WTC11 (cell line): ENCODE results near the gene SLC25A21. TPM values are rescaled to one million over a fixed set of nuclear protein-coding genes. Genes with fewer than 3 reads are reported as not detected.

Experiments used
- ATAC-seq: fragments of 200-7000 bp; cut with Tn5 transposase; 2 replicates; pipeline ENCODE4 v1.10.0; 2021; ENCODE audit warnings: mild to moderate bottlenecking, moderate library complexity
- CTCF ChIA-PET: fragments of 300-600 bp; sonication (Branson Sonifier 250); formaldehyde crosslinking; loops from one replicate; lab custom pipeline; 2021; ENCODE audit warnings: antibody characterized with exemption; lab: Charles Lee
- POLR2A ChIA-PET: fragments of 350-600 bp; sonication (Branson Sonifier 250); formaldehyde crosslinking; loops from one replicate; lab custom pipeline; 2021; ENCODE audit warnings: antibody characterized with exemption; lab: Charles Lee
- DNase-seq: peaks from one replicate; pipeline ENCODE4 v3.0.0; 2021; ENCODE audit warnings: low spot score
- H3K27ac Mint-ChIP-seq: 2 replicates; pipeline ENCODE4 v1.8.0; 2021; ENCODE audit warnings: mixed read lengths
- H3K27me3 Mint-ChIP-seq: 2 replicates; pipeline ENCODE4 v1.8.0; 2021; ENCODE audit warnings: low read depth, mild to moderate bottlenecking, moderate library complexity, mixed read lengths
- H3K36me3 Mint-ChIP-seq: 2 replicates; pipeline ENCODE4 v1.8.0; 2021; ENCODE audit warnings: mixed read lengths
- H3K4me1 Mint-ChIP-seq: 2 replicates; pipeline ENCODE4 v1.8.0; 2022; ENCODE audit warnings: mixed read lengths
- H3K4me3 Mint-ChIP-seq: 2 replicates; pipeline ENCODE4 v1.8.0; 2021; ENCODE audit warnings: mild to moderate bottlenecking, moderate library complexity, mixed read lengths
- H3K9me3 Mint-ChIP-seq: 2 replicates; pipeline ENCODE4 v1.8.0; 2021; ENCODE audit warnings: mixed read lengths
- ETV6 ChIP-seq: sonication (generic); formaldehyde crosslinking; IDR thresholded peaks from 2 replicates; pipeline ENCODE4 v1.8.1; 2022; ENCODE audit warnings: mild to moderate bottlenecking, missing genetic modification reagents
- SMAD4 ChIP-seq: sonication (generic); formaldehyde crosslinking; IDR thresholded peaks from 2 replicates; pipeline ENCODE4 v1.8.0; 2022; ENCODE audit warnings: mild to moderate bottlenecking, missing genetic modification reagents
- total RNA-seq: library from RNA; stranded (reverse); gene quantifications from 3 replicates; pipeline ENCODE4 v1.2.3, GENCODE V29; 2021
- TF ChIP-seq, protein P1 (sequence below): sonication (generic); formaldehyde crosslinking; IDR thresholded peaks from 2 replicates; pipeline ENCODE4 v1.8.0; 2023; ENCODE audit warnings: missing genetic modification reagents, mild to moderate bottlenecking, borderline replicate concordance
- TF ChIP-seq, protein P2 (sequence below): sonication (generic); formaldehyde crosslinking; IDR thresholded peaks from 2 replicates; pipeline ENCODE4 v1.8.0; 2022; ENCODE audit warnings: mild to moderate bottlenecking, missing genetic modification reagents
- TF ChIP-seq, protein P3 (sequence below): sonication (generic); formaldehyde crosslinking; IDR thresholded peaks from 2 replicates; pipeline ENCODE4 v1.8.1; 2023; ENCODE audit warnings: mild to moderate bottlenecking, moderate library complexity, missing genetic modification reagents
- TF ChIP-seq, protein P4 (sequence below): sonication (generic); formaldehyde crosslinking; IDR thresholded peaks from 2 replicates; pipeline ENCODE4 v1.8.0; 2022; ENCODE audit warnings: mild to moderate bottlenecking, missing genetic modification reagents
- TF ChIP-seq, protein P5 (sequence below): sonication (generic); formaldehyde crosslinking; IDR thresholded peaks from 2 replicates; pipeline ENCODE4 v1.8.0; 2022; ENCODE audit warnings: missing genetic modification reagents
- TF ChIP-seq, protein P6 (sequence below): fragments of 200-600 bp; IDR thresholded peaks from 2 replicates; pipeline ENCODE4 v1.8.0; 2022; ENCODE audit warnings: antibody characterized with exemption
- TF ChIP-seq, protein P7 (sequence below): sonication (generic); formaldehyde crosslinking; IDR thresholded peaks from 2 replicates; pipeline ENCODE4 v1.8.0; 2022; ENCODE audit warnings: mild to moderate bottlenecking, missing genetic modification reagents
- TF ChIP-seq, protein P8 (sequence below): sonication (generic); formaldehyde crosslinking; IDR thresholded peaks from 2 replicates; pipeline ENCODE4 v1.8.1; 2023; ENCODE audit warnings: mild to moderate bottlenecking, missing genetic modification reagents

SLC25A21 gene
- total RNA-seq, 1 experiment from 2014 or later = 8.2 TPM

DNA sequence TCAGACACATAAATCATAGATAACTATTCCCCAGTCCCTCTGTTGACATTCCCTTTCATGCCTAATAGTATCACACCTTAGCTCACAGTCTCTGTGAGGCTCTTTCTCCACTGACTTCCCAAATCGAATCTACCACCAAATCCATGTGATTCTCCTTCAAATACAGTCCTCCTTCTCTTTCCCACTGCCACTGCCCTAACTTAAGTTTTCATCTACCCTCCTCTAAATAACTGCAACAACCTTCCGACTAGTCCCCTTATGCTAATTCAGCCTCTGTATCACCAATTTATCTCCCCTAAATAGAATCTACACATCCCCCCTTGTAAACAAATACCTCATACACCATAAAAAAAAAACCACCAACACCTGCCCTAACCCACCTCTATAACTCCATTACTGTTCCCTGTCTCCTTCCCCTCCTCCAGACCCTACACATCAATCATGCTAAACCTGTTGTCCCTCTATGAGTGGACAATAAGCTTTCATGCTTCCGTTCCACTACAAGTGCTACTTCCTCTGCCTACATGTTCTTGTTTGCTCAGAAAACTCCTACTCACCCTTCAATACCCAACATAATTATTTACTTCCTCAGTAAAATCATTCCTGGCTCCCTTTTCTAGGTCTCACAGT is 39.0 kb downstream of the SLC25A21 start (continued):
- TF ChIP-seq, protein P1, sequence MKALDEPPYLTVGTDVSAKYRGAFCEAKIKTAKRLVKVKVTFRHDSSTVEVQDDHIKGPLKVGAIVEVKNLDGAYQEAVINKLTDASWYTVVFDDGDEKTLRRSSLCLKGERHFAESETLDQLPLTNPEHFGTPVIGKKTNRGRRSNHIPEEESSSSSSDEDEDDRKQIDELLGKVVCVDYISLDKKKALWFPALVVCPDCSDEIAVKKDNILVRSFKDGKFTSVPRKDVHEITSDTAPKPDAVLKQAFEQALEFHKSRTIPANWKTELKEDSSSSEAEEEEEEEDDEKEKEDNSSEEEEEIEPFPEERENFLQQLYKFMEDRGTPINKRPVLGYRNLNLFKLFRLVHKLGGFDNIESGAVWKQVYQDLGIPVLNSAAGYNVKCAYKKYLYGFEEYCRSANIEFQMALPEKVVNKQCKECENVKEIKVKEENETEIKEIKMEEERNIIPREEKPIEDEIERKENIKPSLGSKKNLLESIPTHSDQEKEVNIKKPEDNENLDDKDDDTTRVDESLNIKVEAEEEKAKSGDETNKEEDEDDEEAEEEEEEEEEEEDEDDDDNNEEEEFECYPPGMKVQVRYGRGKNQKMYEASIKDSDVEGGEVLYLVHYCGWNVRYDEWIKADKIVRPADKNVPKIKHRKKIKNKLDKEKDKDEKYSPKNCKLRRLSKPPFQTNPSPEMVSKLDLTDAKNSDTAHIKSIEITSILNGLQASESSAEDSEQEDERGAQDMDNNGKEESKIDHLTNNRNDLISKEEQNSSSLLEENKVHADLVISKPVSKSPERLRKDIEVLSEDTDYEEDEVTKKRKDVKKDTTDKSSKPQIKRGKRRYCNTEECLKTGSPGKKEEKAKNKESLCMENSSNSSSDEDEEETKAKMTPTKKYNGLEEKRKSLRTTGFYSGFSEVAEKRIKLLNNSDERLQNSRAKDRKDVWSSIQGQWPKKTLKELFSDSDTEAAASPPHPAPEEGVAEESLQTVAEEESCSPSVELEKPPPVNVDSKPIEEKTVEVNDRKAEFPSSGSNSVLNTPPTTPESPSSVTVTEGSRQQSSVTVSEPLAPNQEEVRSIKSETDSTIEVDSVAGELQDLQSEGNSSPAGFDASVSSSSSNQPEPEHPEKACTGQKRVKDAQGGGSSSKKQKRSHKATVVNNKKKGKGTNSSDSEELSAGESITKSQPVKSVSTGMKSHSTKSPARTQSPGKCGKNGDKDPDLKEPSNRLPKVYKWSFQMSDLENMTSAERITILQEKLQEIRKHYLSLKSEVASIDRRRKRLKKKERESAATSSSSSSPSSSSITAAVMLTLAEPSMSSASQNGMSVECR (CRISPR knock-in tag) = no peak

DNA sequence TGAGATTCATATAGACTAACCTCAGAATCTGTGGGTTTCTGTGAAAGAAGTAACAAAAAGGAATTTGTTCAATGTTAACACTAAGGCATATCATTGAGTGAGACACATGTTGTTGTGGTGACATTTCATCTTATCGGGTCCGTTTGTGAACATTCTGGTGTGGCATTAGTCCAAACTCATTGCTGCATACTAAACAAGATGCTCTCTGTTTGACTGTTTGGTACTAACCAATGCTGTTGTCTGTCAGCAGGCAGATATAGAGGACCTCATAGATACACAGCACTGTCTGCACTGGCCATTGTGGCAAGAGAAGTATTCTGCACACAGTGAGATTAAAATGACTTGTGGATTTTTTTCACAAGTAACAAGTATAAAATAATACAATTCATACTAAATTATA is 41.2 kb downstream of the SLC25A21 start:
- H3K9me3 Mint-ChIP-seq = no peaks in the 10 kb centered on the region
- no peak for ATAC-seq
- no peaks in the 10 kb centered on the region for H3K27me3 Mint-ChIP-seq
- POLR2A ChIA-PET = no interaction called here
- no peak overlapping the region for H3K27ac Mint-ChIP-seq
- TF ChIP-seq, protein P2, sequence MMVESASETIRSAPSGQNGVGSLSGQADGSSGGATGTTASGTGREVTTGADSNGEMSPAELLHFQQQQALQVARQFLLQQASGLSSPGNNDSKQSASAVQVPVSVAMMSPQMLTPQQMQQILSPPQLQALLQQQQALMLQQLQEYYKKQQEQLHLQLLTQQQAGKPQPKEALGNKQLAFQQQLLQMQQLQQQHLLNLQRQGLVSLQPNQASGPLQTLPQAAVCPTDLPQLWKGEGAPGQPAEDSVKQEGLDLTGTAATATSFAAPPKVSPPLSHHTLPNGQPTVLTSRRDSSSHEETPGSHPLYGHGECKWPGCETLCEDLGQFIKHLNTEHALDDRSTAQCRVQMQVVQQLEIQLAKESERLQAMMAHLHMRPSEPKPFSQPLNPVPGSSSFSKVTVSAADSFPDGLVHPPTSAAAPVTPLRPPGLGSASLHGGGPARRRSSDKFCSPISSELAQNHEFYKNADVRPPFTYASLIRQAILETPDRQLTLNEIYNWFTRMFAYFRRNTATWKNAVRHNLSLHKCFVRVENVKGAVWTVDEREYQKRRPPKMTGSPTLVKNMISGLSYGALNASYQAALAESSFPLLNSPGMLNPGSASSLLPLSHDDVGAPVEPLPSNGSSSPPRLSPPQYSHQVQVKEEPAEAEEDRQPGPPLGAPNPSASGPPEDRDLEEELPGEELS (CRISPR knock-in tag) = no peak
- TF ChIP-seq, protein P3, sequence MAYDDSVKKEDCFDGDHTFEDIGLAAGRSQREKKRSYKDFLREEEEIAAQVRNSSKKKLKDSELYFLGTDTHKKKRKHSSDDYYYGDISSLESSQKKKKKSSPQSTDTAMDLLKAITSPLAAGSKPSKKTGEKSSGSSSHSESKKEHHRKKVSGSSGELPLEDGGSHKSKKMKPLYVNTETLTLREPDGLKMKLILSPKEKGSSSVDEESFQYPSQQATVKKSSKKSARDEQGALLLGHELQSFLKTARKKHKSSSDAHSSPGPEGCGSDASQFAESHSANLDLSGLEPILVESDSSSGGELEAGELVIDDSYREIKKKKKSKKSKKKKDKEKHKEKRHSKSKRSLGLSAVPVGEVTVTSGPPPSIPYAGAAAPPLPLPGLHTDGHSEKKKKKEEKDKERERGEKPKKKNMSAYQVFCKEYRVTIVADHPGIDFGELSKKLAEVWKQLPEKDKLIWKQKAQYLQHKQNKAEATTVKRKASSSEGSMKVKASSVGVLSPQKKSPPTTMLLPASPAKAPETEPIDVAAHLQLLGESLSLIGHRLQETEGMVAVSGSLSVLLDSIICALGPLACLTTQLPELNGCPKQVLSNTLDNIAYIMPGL (CRISPR knock-in tag) = no peak
- TF ChIP-seq, all 79 proteins: peak for 0
- CTCF ChIA-PET = no interaction called here
- Mint-ChIP-seq H3K4me1 (no peaks in the 10 kb centered on the region), H3K4me3 (no peak overlapping the region), H3K36me3 (no peaks in the 10 kb centered on the region)
- no peak for DNase-seq

DNA sequence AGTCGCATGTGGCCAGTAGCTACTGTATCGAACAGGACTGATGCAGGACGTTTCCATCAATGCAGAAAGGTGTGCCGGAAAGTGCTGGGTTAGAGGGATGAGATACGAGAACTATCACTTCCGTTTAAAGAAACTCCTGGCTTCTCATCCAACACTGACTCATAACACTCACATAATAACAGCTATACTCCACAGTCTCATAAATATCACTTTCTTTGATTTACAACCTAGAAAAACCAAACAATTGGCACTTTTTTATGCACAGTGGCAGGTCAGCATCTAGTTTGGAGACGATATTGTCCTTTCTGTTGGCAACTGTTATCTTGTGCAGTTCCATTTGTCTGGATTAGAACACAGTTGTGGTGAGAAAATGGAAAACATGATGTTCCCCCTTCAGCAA is 43.4 kb downstream of the SLC25A21 start:
- ATAC-seq (no peak), DNase-seq (no peak)
- no peaks in the 10 kb centered on the region for H3K9me3 Mint-ChIP-seq
- H3K27ac Mint-ChIP-seq = no peak overlapping the region
- no peaks in the 10 kb centered on the region for H3K27me3 Mint-ChIP-seq
- H3K4me1 Mint-ChIP-seq = no peaks in the 10 kb centered on the region
- ChIA-PET POLR2A (no interaction called here), CTCF (interaction anchor here (1.4 kb wide), 1 partner anchor 21 kb away, joined by 4 read pairs; no protein-coding TSS in a partner anchor)
- H3K36me3 Mint-ChIP-seq = no peaks in the 10 kb centered on the region
- H3K4me3 Mint-ChIP-seq = no peak overlapping the region
- TF ChIP-seq, protein P4, sequence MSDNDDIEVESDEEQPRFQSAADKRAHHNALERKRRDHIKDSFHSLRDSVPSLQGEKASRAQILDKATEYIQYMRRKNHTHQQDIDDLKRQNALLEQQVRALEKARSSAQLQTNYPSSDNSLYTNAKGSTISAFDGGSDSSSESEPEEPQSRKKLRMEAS (CRISPR knock-in tag) = no peak
- TF ChIP-seq SMAD4 = no peak
- TF ChIP-seq, protein P5, sequence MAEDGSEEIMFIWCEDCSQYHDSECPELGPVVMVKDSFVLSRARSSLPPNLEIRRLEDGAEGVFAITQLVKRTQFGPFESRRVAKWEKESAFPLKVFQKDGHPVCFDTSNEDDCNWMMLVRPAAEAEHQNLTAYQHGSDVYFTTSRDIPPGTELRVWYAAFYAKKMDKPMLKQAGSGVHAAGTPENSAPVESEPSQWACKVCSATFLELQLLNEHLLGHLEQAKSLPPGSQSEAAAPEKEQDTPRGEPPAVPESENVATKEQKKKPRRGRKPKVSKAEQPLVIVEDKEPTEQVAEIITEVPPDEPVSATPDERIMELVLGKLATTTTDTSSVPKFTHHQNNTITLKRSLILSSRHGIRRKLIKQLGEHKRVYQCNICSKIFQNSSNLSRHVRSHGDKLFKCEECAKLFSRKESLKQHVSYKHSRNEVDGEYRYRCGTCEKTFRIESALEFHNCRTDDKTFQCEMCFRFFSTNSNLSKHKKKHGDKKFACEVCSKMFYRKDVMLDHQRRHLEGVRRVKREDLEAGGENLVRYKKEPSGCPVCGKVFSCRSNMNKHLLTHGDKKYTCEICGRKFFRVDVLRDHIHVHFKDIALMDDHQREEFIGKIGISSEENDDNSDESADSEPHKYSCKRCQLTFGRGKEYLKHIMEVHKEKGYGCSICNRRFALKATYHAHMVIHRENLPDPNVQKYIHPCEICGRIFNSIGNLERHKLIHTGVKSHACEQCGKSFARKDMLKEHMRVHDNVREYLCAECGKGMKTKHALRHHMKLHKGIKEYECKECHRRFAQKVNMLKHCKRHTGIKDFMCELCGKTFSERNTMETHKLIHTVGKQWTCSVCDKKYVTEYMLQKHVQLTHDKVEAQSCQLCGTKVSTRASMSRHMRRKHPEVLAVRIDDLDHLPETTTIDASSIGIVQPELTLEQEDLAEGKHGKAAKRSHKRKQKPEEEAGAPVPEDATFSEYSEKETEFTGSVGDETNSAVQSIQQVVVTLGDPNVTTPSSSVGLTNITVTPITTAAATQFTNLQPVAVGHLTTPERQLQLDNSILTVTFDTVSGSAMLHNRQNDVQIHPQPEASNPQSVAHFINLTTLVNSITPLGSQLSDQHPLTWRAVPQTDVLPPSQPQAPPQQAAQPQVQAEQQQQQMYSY (CRISPR knock-in tag) = no peak
- TF ChIP-seq, protein P6, sequence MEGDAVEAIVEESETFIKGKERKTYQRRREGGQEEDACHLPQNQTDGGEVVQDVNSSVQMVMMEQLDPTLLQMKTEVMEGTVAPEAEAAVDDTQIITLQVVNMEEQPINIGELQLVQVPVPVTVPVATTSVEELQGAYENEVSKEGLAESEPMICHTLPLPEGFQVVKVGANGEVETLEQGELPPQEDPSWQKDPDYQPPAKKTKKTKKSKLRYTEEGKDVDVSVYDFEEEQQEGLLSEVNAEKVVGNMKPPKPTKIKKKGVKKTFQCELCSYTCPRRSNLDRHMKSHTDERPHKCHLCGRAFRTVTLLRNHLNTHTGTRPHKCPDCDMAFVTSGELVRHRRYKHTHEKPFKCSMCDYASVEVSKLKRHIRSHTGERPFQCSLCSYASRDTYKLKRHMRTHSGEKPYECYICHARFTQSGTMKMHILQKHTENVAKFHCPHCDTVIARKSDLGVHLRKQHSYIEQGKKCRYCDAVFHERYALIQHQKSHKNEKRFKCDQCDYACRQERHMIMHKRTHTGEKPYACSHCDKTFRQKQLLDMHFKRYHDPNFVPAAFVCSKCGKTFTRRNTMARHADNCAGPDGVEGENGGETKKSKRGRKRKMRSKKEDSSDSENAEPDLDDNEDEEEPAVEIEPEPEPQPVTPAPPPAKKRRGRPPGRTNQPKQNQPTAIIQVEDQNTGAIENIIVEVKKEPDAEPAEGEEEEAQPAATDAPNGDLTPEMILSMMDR = no peak
- no peak for TF ChIP-seq ETV6
- TF ChIP-seq, protein P7, sequence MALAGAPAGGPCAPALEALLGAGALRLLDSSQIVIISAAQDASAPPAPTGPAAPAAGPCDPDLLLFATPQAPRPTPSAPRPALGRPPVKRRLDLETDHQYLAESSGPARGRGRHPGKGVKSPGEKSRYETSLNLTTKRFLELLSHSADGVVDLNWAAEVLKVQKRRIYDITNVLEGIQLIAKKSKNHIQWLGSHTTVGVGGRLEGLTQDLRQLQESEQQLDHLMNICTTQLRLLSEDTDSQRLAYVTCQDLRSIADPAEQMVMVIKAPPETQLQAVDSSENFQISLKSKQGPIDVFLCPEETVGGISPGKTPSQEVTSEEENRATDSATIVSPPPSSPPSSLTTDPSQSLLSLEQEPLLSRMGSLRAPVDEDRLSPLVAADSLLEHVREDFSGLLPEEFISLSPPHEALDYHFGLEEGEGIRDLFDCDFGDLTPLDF (CRISPR knock-in tag) = no peak
- TF ChIP-seq, protein P8, sequence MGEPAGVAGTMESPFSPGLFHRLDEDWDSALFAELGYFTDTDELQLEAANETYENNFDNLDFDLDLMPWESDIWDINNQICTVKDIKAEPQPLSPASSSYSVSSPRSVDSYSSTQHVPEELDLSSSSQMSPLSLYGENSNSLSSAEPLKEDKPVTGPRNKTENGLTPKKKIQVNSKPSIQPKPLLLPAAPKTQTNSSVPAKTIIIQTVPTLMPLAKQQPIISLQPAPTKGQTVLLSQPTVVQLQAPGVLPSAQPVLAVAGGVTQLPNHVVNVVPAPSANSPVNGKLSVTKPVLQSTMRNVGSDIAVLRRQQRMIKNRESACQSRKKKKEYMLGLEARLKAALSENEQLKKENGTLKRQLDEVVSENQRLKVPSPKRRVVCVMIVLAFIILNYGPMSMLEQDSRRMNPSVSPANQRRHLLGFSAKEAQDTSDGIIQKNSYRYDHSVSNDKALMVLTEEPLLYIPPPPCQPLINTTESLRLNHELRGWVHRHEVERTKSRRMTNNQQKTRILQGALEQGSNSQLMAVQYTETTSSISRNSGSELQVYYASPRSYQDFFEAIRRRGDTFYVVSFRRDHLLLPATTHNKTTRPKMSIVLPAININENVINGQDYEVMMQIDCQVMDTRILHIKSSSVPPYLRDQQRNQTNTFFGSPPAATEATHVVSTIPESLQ (CRISPR knock-in tag) = no peak
